HEK293T (cell line): ENCODE results near the gene TEAD1.
A peak's percentile ranks its signal among the peaks of the same experiment; 100 is the strongest.

Experiments
- CTCF ChIA-PET: fragments of 350-600 bp; formaldehyde crosslinking; extraction: SDS; loops from one replicate; lab custom pipeline; 2021; ENCODE audit warnings: antibody characterized with exemption, inconsistent platforms; lab: Yijun Ruan, JAX
- POLR2A ChIA-PET: fragments of 350-600 bp; formaldehyde crosslinking; extraction: SDS; loops from one replicate; lab custom pipeline; 2020; ENCODE audit warnings: antibody characterized with exemption, inconsistent platforms; lab: Yijun Ruan, JAX
- DNase-seq: peaks from one replicate; pipeline ENCODE4 v3.0.0; 2012; ENCODE audit warnings: mixed read lengths; ENCODE audit errors: extremely low spot score
- ARNT ChIP-seq: fragments of 450-650 bp; IDR thresholded peaks from 2 replicates; pipeline ENCODE4 v1.6.1; 2017; ENCODE audit warnings: mild to moderate bottlenecking
- BHLHE40 ChIP-seq: fragments of 450-650 bp; IDR thresholded peaks from 2 replicates; pipeline ENCODE4 v1.6.1; 2016; ENCODE audit warnings: mild to moderate bottlenecking, moderate library complexity, borderline replicate concordance
- CTBP1 ChIP-seq: fragments of 450-650 bp; IDR thresholded peaks from 2 replicates; pipeline ENCODE4 v1.6.1; 2016; ENCODE audit warnings: borderline replicate concordance
- ELF4 ChIP-seq: fragments of 450-650 bp; IDR thresholded peaks from 2 replicates; pipeline ENCODE4 v1.6.1; 2017; ENCODE audit warnings: antibody characterized with exemption
- FOXA1 ChIP-seq: fragments of 450-650 bp; IDR thresholded peaks from 2 replicates; pipeline ENCODE4 v1.6.1; 2016; ENCODE audit warnings: mild to moderate bottlenecking
- FOXK2 ChIP-seq: fragments of 450-650 bp; IDR thresholded peaks from 2 replicates; pipeline ENCODE4 v1.6.1; 2016; ENCODE audit warnings: mild to moderate bottlenecking
- FOXM1 ChIP-seq: fragments of 450-650 bp; IDR thresholded peaks from 2 replicates; pipeline ENCODE4 v1.6.1; 2017; ENCODE audit warnings: mild to moderate bottlenecking, borderline replicate concordance
- HDGF ChIP-seq: fragments of 450-650 bp; IDR thresholded peaks from 2 replicates; pipeline ENCODE4 v1.6.1; 2017; ENCODE audit warnings: antibody characterized with exemption, borderline replicate concordance
- L3MBTL2 ChIP-seq: fragments of 450-650 bp; conservative IDR thresholded peaks from 2 replicates; pipeline ENCODE4 v1.6.1; 2016; ENCODE audit warnings: mild to moderate bottlenecking
- LEF1 ChIP-seq: fragments of 450-650 bp; IDR thresholded peaks from 2 replicates; pipeline ENCODE4 v1.6.1; 2017; ENCODE audit warnings: mild to moderate bottlenecking, borderline replicate concordance
- NFRKB ChIP-seq: fragments of 450-650 bp; IDR thresholded peaks from 2 replicates; pipeline ENCODE4 v1.6.1; 2016; ENCODE audit warnings: mild to moderate bottlenecking, moderate library complexity
- PKNOX1 ChIP-seq: fragments of 450-650 bp; IDR thresholded peaks from 2 replicates; pipeline ENCODE4 v1.6.1; 2016
- SP1 ChIP-seq: fragments of 450-650 bp; IDR thresholded peaks from 2 replicates; pipeline ENCODE4 v1.6.1; 2017
- SUZ12 ChIP-seq: fragments of 450-650 bp; IDR thresholded peaks from 2 replicates; pipeline ENCODE4 v1.6.1; 2016; ENCODE audit warnings: mild to moderate bottlenecking
- TARDBP ChIP-seq: fragments of 450-650 bp; IDR thresholded peaks from 2 replicates; pipeline ENCODE4 v1.6.1; 2016
- ZNF384 ChIP-seq: fragments of 450-650 bp; IDR thresholded peaks from 2 replicates; pipeline ENCODE4 v1.6.1; 2016

TEAD1 gene

GRCh38 chr11:12706545-12707499 lies 32.6 kb downstream of the TEAD1 start:
- TF ChIP-seq L3MBTL2 (no peak), HDGF (no peak), ZNF384 (no peak), NFRKB (no peak), LEF1 (no peak)
- peak; percentile 38 for DNase-seq
- ChIA-PET CTCF (interaction anchor here (0.6 kb wide), 2 partner anchors 26 to 720 kb away, joined by 3 to 4 read pairs; no protein-coding TSS in a partner anchor), POLR2A (interaction anchor here (0.6 kb wide), 1 partner anchor 46 kb away, joined by 4 read pairs; no protein-coding TSS in a partner anchor)

- DNase-seq: no peak
- TF ChIP-seq LEF1: no peak
- ChIA-PET POLR2A (no interaction called here), CTCF (no interaction called here)
These were observed 33.3 kb downstream of the TEAD1 start for GRCh38 chr11:12707500-12707880.

- no peak for DNase-seq
- ChIA-PET POLR2A (no interaction called here), CTCF (no interaction called here)
- TF ChIP-seq FOXM1 (no peak), SP1 (no peak), FOXA1 (no peak), FOXK2 (no peak), NFRKB (no peak), TARDBP (no peak)
These were observed 37.3 kb downstream of the TEAD1 start for GRCh38 chr11:12711496-12711895.

- TF ChIP-seq BHLHE40: no peak
- DNase-seq: no peak
- CTCF ChIA-PET: no interaction called here
- POLR2A ChIA-PET: no interaction called here
These were observed 37.9 kb downstream of the TEAD1 start for GRCh38 chr11:12712132-12712531.

- TF ChIP-seq HDGF: no peak
- TF ChIP-seq CTBP1: no peak
- no peak for TF ChIP-seq ZNF384
- no peak for TF ChIP-seq ARNT
- no peak for TF ChIP-seq SUZ12
- no peak for TF ChIP-seq BHLHE40
- no peak for TF ChIP-seq FOXK2
- no peak for DNase-seq
- ChIA-PET CTCF (no interaction called here), POLR2A (no interaction called here)
These were observed 40.9 kb downstream of the TEAD1 start for GRCh38 chr11:12715131-12715530.

- TF ChIP-seq ZNF384 (no peak), ELF4 (no peak), CTBP1 (no peak), PKNOX1 (no peak), HDGF (no peak), BHLHE40 (no peak), L3MBTL2 (no peak), LEF1 (no peak), FOXK2 (no peak), ARNT (no peak), FOXA1 (no peak), FOXM1 (no peak)
- CTCF ChIA-PET: no interaction called here
- no peak for DNase-seq
- POLR2A ChIA-PET: no interaction called here
These were observed 41.7 kb downstream of the TEAD1 start for GRCh38 chr11:12715941-12716340.

- no peak for TF ChIP-seq HDGF
- TF ChIP-seq FOXM1: no peak
- no peak for TF ChIP-seq L3MBTL2
- no peak for DNase-seq
- CTCF ChIA-PET: no interaction called here
- POLR2A ChIA-PET: no interaction called here
These were observed 42.6 kb downstream of the TEAD1 start for GRCh38 chr11:12716816-12717215.

GRCh38 chr11:12717851-12718291 lies 43.6 kb downstream of the TEAD1 start:
- POLR2A ChIA-PET: interaction anchor here (0.6 kb wide), 1 partner anchor 19 kb away, joined by 5 read pairs; no protein-coding TSS in a partner anchor
- no peak for TF ChIP-seq PKNOX1
- no peak for TF ChIP-seq TARDBP
- TF ChIP-seq FOXK2: no peak
- no peak for TF ChIP-seq L3MBTL2
- TF ChIP-seq NFRKB: no peak
- TF ChIP-seq SP1: no peak
- no peak for TF ChIP-seq ELF4
- TF ChIP-seq ZNF384: no peak
- no peak for TF ChIP-seq FOXM1
- TF ChIP-seq ARNT: no peak
- no peak for TF ChIP-seq LEF1
- TF ChIP-seq FOXA1: no peak
- no peak for TF ChIP-seq HDGF
- TF ChIP-seq BHLHE40: no peak
- no peak for TF ChIP-seq SUZ12
- TF ChIP-seq CTBP1: no peak
- CTCF ChIA-PET: no interaction called here
- DNase-seq: no peak
